Stimulated activated CD4-positive, alpha-beta T cell treated with anti-CD3 and anti-CD28 coated beads, TNF-alpha, amount 100 ng/mL, for 1 hour (primary cell): ENCODE data around the gene CACNA1H.

Experiments
- DNase-seq, 3 donors: peaks; one replicate each; pipeline ENCODE4 v3.0.0-alpha.2; 2020; ENCODE audit warnings: low read depth in 3 of 3, low spot score in 1 of 3

CACNA1H gene

GRCh38 chr16:1152651-1153259, at the start of gene CACNA1H:
Gene CACNA1H (plus strand): TSS chr16:1153106. CDS start chr16:1153738, 632 bp downstream.
- DNase-seq, result peak; percentile 4 to 59 (median 22)

GRCh38 chr16:1103636-1103980, 49.3 kb upstream of the CACNA1H start:
- DNase-seq, result no peak

- DNase-seq, result peak in 1 of 3 donors; percentile 28
These were observed 46.9 kb upstream of the CACNA1H start for GRCh38 chr16:1105888-1106620.

- DNase-seq, result no peak
These were observed 46.2 kb upstream of the CACNA1H start for GRCh38 chr16:1106659-1107058.

GRCh38 chr16:1107141-1107540, 45.8 kb upstream of the CACNA1H start:
- no peak for DNase-seq

- DNase-seq, result no peak
These were observed 45.2 kb upstream of the CACNA1H start for GRCh38 chr16:1107731-1108130.

- no peak for DNase-seq
These were observed 44.3 kb upstream of the CACNA1H start for GRCh38 chr16:1108299-1109252.

- DNase-seq, result no peak
These were observed 43.3 kb upstream of the CACNA1H start for GRCh38 chr16:1109648-1110047.

- no peak for DNase-seq
These were observed 40.3 kb upstream of the CACNA1H start for GRCh38 chr16:1112506-1113184.

GRCh38 chr16:1113489-1113888, 39.4 kb upstream of the CACNA1H start:
- DNase-seq, result no peak

GRCh38 chr16:1113889-1114526, 38.9 kb upstream of the CACNA1H start:
- DNase-seq, result no peak

GRCh38 chr16:1116693-1117077, 36.2 kb upstream of the CACNA1H start:
- DNase-seq, result no peak

- DNase-seq, result no peak
These were observed 35.6 kb upstream of the CACNA1H start for GRCh38 chr16:1117176-1117900.

- no peak for DNase-seq
These were observed 35.0 kb upstream of the CACNA1H start for GRCh38 chr16:1117926-1118325.

- no peak for DNase-seq
These were observed 33.8 kb upstream of the CACNA1H start for GRCh38 chr16:1119129-1119528.

GRCh38 chr16:1119766-1120576, 32.9 kb upstream of the CACNA1H start:
- no peak for DNase-seq

GRCh38 chr16:1120577-1120941, 32.3 kb upstream of the CACNA1H start:
- DNase-seq, result no peak

GRCh38 chr16:1121009-1121408, 31.9 kb upstream of the CACNA1H start:
- DNase-seq, result no peak
